Endothelial cell of umbilical vein (primary cell): ENCODE measurements around the gene NBEA. TPM values are rescaled to one million over a fixed set of nuclear protein-coding genes. Genes with fewer than 3 reads are reported as not detected.

Source experiments
- BruUV-seq: library from RNA; stranded (reverse); fragments of 400-500 nt; replicated peaks from 2 replicates; lab custom pipeline; 2021; lab: Mats Ljungman, UMichigan
- CTCF ChIA-PET: fragments of 300-600, 350-600 bp; sonication (Branson Sonifier 250); formaldehyde crosslinking; loops from one replicate; lab custom pipeline; 2021; ENCODE audit warnings: antibody characterized with exemption, inconsistent platforms; lab: Charles Lee
- POLR2A ChIA-PET: fragments of 300-600, 350-600 bp; sonication (Branson Sonifier 250); formaldehyde crosslinking; loops from one replicate; lab custom pipeline; 2021; ENCODE audit warnings: antibody characterized with exemption, inconsistent platforms; lab: Charles Lee
- DNase-seq: peaks from one replicate; pipeline ENCODE4 v3.0.0-alpha.2; 2011; ENCODE audit warnings: low read depth, low spot score
- FAIRE-seq: peaks from 2 replicates; lab custom pipeline; 2011; peaks lifted over from hg19 to GRCh38; lab: Jason Lieb, UNC
- H2AFZ ChIP-seq: 2 replicates; pipeline ENCODE4 v1.6.0; 2012; ENCODE audit warnings: low read depth, low read length, control low read depth, inconsistent platforms
- H3K27ac ChIP-seq: 2 replicates; pipeline ENCODE4 v1.5.1; 2011; ENCODE audit warnings: low read depth, mild to moderate bottlenecking, control low read depth, low read length, moderate library complexity; ENCODE audit not compliant: insufficient read depth
- H3K27me3 ChIP-seq, 2 experiments: 2 replicates each; pipeline versions ENCODE4 v1.6.0 to v1.6.1; 2011; ENCODE audit warnings: low read length in 2 of 2, mixed read lengths in 1 of 2; ENCODE audit not compliant: control insufficient read depth in 2 of 2, insufficient read depth in 2 of 2
- H3K36me3 ChIP-seq, 2 experiments: 2 replicates in 1 of 2; 3 replicates in 1 of 2; pipeline ENCODE4 v1.5.1; 2011; ENCODE audit warnings: low read length in 2 of 2, mild to moderate bottlenecking in 1 of 2, moderate library complexity in 1 of 2; ENCODE audit not compliant: control insufficient read depth in 2 of 2, insufficient read depth in 2 of 2; ENCODE audit errors: extremely low read depth in 1 of 2
- H3K4me1 ChIP-seq: 3 replicates; pipeline ENCODE4 v1.5.1; 2011; ENCODE audit warnings: mild to moderate bottlenecking, low read length; ENCODE audit not compliant: control insufficient read depth, insufficient read depth; ENCODE audit errors: extremely low read depth
- H3K4me2 ChIP-seq: 2 replicates; pipeline ENCODE4 v1.6.1; 2011; ENCODE audit warnings: low read length, control low read depth, mixed read lengths; ENCODE audit not compliant: insufficient read depth
- H3K4me3 ChIP-seq, 3 experiments: fragments of 200-600 bp in 1 of 3; sonication (generic), shearing (Covaris generic) in 1 of 3; replicated peaks in 1 of 3; 2 replicates each; pipeline ENCODE4 v1.5.1; 2011 to 2016; ENCODE audit warnings: control low read depth in 3 of 3, low read length in 3 of 3, mild to moderate bottlenecking in 2 of 3, inconsistent platforms in 1 of 3, low read depth in 1 of 3, moderate library complexity in 1 of 3; ENCODE audit not compliant: insufficient read depth in 1 of 3
- H3K79me2 ChIP-seq: 2 replicates; pipeline ENCODE4 v1.6.0; 2012; ENCODE audit warnings: low read length, inconsistent platforms; ENCODE audit not compliant: control insufficient read depth, insufficient read depth
- H3K9ac ChIP-seq: replicated peaks from 2 replicates; pipeline ENCODE3; 2011; ENCODE audit warnings: low read length, control low read depth; ENCODE audit not compliant: insufficient read depth; ENCODE audit errors: extremely low read depth
- H3K9me1 ChIP-seq: replicated peaks from 3 replicates; pipeline ENCODE4 v1.6.0; 2011; ENCODE audit warnings: mild to moderate bottlenecking, low read length; ENCODE audit not compliant: control insufficient read depth, insufficient read depth; ENCODE audit errors: extremely low read depth
- H3K9me3 ChIP-seq: replicated peaks from 2 replicates; pipeline ENCODE4 v1.5.1; 2012; ENCODE audit warnings: low read length, inconsistent platforms; ENCODE audit not compliant: control insufficient read depth, insufficient read depth
- H4K20me1 ChIP-seq: replicated peaks from 2 replicates; pipeline ENCODE3; 2011; ENCODE audit warnings: mild to moderate bottlenecking, low read length; ENCODE audit not compliant: control insufficient read depth, insufficient read depth; ENCODE audit errors: extremely low read depth
- EZH2 ChIP-seq: IDR thresholded peaks from 2 replicates; pipeline ENCODE4 v1.6.1; 2012; ENCODE audit warnings: borderline replicate concordance, low read depth, mild to moderate bottlenecking, moderate library complexity, low read length, inconsistent platforms; ENCODE audit not compliant: severe bottlenecking
- FOS ChIP-seq: IDR thresholded peaks from 2 replicates; pipeline ENCODE4 v1.6.1; 2011; ENCODE audit warnings: mild to moderate bottlenecking, low read length, moderate library complexity, borderline replicate concordance; ENCODE audit not compliant: insufficient read depth
- GATA2 ChIP-seq: IDR thresholded peaks from 2 replicates; pipeline ENCODE4 v1.7.0; 2011; ENCODE audit warnings: low read depth, mild to moderate bottlenecking, moderate library complexity, mixed read lengths, low read length; ENCODE audit not compliant: insufficient read length, insufficient read depth
- JUN ChIP-seq: IDR thresholded peaks from 2 replicates; pipeline ENCODE4 v1.6.1; 2011; ENCODE audit warnings: borderline replicate concordance, low read depth; ENCODE audit not compliant: insufficient read length, insufficient read depth
- MAX ChIP-seq: IDR thresholded peaks from 2 replicates; pipeline ENCODE4 v1.6.1; 2011; ENCODE audit not compliant: insufficient read depth, insufficient read length
- MYC ChIP-seq: IDR thresholded peaks from one replicate; pipeline ENCODE4 v1.6.1; 2011; ENCODE audit warnings: mild to moderate bottlenecking, low read depth, low read length
- POLR2A ChIP-seq: IDR thresholded peaks from 2 replicates; pipeline ENCODE4 v1.6.1; 2012; ENCODE audit warnings: low read depth, mild to moderate bottlenecking, control low read depth, low read length
- POLR2AphosphoS5 ChIP-seq: IDR thresholded peaks from 2 replicates; pipeline ENCODE4 v1.6.1; 2012; ENCODE audit warnings: low read depth, mild to moderate bottlenecking, control low read depth, low read length, moderate library complexity; ENCODE audit not compliant: insufficient read depth
- dilution Hi-C: fragments of 300-500 bp; cut with MboI; formaldehyde crosslinking; loops from one replicate; pipeline ENCODE4 v1.15.0; 2019; ENCODE audit warnings: low sequenced_read_pairs; ENCODE audit not compliant: extremely low pct_ligation_motif_present
- intact Hi-C: fragments of 100-400 bp; cut with micrococcal nuclease; formaldehyde crosslinking; loops from one replicate; pipeline ENCODE4 v1.10.0; 2022
- polyA plus RNA-seq, 4 experiments: library from polyadenylated mRNA; depleted of rRNA in 3 of 4; stranded (reverse) in 3 of 4; unstranded in 1 of 4; fragments of >200 nt; gene quantifications; 2 replicates each; pipeline versions ENCODE4 v1.2.1 to v1.2.3, GENCODE V29; 2011 to 2012; ENCODE audit warnings: missing spikeins in 1 of 4
- total RNA-seq: library from RNA; stranded (reverse); gene quantifications from 2 replicates; pipeline ENCODE4 v1.2.3, GENCODE V29; 2021
- TF ChIP-seq, protein P1 (sequence below), 2 donors: IDR thresholded peaks; 1 replicate in 1 of 2; 2 replicates in 1 of 2; pipeline ENCODE4 v1.5.1; 2011; ENCODE audit warnings: low read length in 2 of 2, mild to moderate bottlenecking in 2 of 2, moderate library complexity in 2 of 2, control low read depth in 1 of 2, inconsistent platforms in 1 of 2, low read depth in 1 of 2; ENCODE audit not compliant: insufficient read depth in 1 of 2; ENCODE audit errors: extremely low read depth in 1 of 2

NBEA gene
- total and polyA plus RNA-seq, 2 donors (not counting 3 experiments of a cell fraction or from before 2014, with no cell fraction given): 3.0 to 4.8 TPM

DNA sequence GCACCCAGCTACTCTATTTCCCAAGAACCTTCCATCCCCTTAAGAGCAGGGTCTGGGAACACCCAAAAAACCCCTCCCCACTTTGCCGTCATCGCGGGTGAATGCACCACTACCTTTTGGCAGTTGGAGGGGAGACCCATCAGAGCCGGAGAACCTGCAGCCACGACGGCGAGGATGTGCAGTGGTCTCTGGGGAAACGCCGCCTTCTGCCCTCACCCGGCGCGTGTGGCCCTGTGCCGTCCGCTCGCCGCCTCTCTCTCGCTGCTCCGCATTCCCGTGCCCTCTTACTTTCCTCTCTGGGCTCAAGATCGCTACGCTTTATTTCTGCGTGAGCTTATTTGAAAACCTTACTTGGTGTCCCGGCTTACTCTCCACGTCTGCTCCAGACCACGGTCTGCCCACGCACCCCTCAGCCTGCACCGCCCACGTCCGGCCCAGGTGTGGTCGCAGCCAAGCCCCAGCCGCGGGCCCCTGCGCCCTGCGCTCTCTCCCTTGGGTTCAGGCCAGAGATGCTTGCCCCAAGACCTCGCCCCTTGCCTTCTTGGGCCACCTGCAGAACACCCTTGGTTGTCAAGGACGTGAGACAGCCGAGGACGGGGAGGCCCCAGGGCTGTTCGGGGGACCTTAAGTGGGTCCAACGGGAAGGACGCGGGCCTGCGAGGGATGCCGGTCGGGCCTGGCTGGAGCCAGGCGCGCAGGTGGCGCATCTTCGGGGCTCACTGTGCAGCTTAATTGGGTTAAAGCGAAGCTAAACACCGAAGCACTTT is 536.4 kb downstream of the NBEA start:
- POLR2A ChIA-PET: no interaction called here
- dilution Hi-C loops (no loop called here), intact Hi-C loops (loop anchor here (10.0 kb wide), 1 partner anchor 264 kb away; no protein-coding TSS in a partner anchor)
- TF ChIP-seq MYC: no peak
- TF ChIP-seq FOS: no peak
- TF ChIP-seq GATA2: no peak
- TF ChIP-seq, protein P1, sequence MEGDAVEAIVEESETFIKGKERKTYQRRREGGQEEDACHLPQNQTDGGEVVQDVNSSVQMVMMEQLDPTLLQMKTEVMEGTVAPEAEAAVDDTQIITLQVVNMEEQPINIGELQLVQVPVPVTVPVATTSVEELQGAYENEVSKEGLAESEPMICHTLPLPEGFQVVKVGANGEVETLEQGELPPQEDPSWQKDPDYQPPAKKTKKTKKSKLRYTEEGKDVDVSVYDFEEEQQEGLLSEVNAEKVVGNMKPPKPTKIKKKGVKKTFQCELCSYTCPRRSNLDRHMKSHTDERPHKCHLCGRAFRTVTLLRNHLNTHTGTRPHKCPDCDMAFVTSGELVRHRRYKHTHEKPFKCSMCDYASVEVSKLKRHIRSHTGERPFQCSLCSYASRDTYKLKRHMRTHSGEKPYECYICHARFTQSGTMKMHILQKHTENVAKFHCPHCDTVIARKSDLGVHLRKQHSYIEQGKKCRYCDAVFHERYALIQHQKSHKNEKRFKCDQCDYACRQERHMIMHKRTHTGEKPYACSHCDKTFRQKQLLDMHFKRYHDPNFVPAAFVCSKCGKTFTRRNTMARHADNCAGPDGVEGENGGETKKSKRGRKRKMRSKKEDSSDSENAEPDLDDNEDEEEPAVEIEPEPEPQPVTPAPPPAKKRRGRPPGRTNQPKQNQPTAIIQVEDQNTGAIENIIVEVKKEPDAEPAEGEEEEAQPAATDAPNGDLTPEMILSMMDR (IDR thresholded peaks at IDR 0.05; ENCODE audit: extremely low read depth in 1 of 2, insufficient read depth in 1 of 2, low read depth in 1 of 2, low read length in 2 of 2): no peak
- no peak for TF ChIP-seq POLR2A
- no peak for TF ChIP-seq MAX
- no peak for TF ChIP-seq POLR2AphosphoS5
- no peak for TF ChIP-seq EZH2
- TF ChIP-seq JUN: no peak
- H3K27ac ChIP-seq: no peak overlapping the region
- no peak overlapping the region for H3K9ac ChIP-seq
- no peaks in the 10 kb centered on the region for H3K4me1 ChIP-seq
- DNase-seq: no peak
- no peak overlapping the region for H3K4me2 ChIP-seq
- no peaks in the 10 kb centered on the region for H3K27me3 ChIP-seq
- no peak overlapping the region for H2AFZ ChIP-seq
- BruUV-seq: no TSS peak
- CTCF ChIA-PET: no interaction called here
- no peaks in the 10 kb centered on the region for H3K79me2 ChIP-seq
- FAIRE-seq: no peak
- no peaks in the 10 kb centered on the region for H3K36me3 ChIP-seq
- peaks cover 2% of the 10 kb centered on the region for H3K9me1 ChIP-seq
- no peaks in the 10 kb centered on the region for H4K20me1 ChIP-seq
- no peaks in the 10 kb centered on the region for H3K9me3 ChIP-seq
- no peak overlapping the region for H3K4me3 ChIP-seq
